ENCODE measurements around the gene IL1R2. TPM values are rescaled to one million over a fixed set of nuclear protein-coding genes. Genes with fewer than 3 reads are reported as not detected.

Gene IL1R2
- total and polyA plus RNA-seq, 2 of the 13 experiments (the other 11 are each of a cell fraction or from before 2014, with no cell fraction given): 3.6 to 7.3 TPM

GRCh38 chr2:102033031-102033749 is 41.4 kb downstream of the IL1R2 start (continued):
- no peak for TF ChIP-seq GTF3A (CRISPR knock-in tag; conservative IDR thresholded peaks at IDR 0.05)
- TF ChIP-seq POGK (CRISPR knock-in tag; conservative IDR thresholded peaks at IDR 0.05): no peak
- no peak for TF ChIP-seq ZNF839 (CRISPR knock-in tag; IDR thresholded peaks at IDR 0.05; ENCODE audit: borderline replicate concordance)
- no peak for TF ChIP-seq ATAD3A (CRISPR knock-in tag; IDR thresholded peaks at IDR 0.05)
- no peak for TF ChIP-seq TEAD2 (CRISPR knock-in tag; IDR thresholded peaks at IDR 0.05)
- TF ChIP-seq PITX1 (CRISPR knock-in tag; IDR thresholded peaks at IDR 0.05): 0 out of 2 replicates have a peak, but pooled peaks have one; percentile 31
- peak; percentile 45; the same call in 1 of the 2 replicates for TF ChIP-seq TFAP4 (IDR thresholded peaks at IDR 0.05; ENCODE audit: borderline replicate concordance, low read depth)
- TF ChIP-seq KDM5A (IDR thresholded peaks at IDR 0.05; ENCODE audit: borderline replicate concordance, low read length): no peak
- no peak for TF ChIP-seq TRAFD1 (CRISPR knock-in tag; IDR thresholded peaks at IDR 0.05; ENCODE audit: borderline replicate concordance)
- TF ChIP-seq NFYC (CRISPR knock-in tag; IDR thresholded peaks at IDR 0.05): no peak
- 0 out of 2 replicates have a peak, but pooled peaks have one; percentile 1 for TF ChIP-seq GATAD1 (CRISPR knock-in tag; IDR thresholded peaks at IDR 0.05)
- TF ChIP-seq ZNF367 (CRISPR knock-in tag; IDR thresholded peaks at IDR 0.05; ENCODE audit: borderline replicate concordance): no peak
- TF ChIP-seq YEATS2 (CRISPR knock-in tag; IDR thresholded peaks at IDR 0.05; ENCODE audit: borderline replicate concordance): no peak
- TF ChIP-seq USF2 (IDR thresholded peaks at IDR 0.05; ENCODE audit: low read depth, low read length): no peak
- no peak for TF ChIP-seq USF2 (CRISPR knock-in tag; IDR thresholded peaks at IDR 0.05; ENCODE audit: borderline replicate concordance)
- no peak for TF ChIP-seq CSRNP1 (CRISPR knock-in tag; IDR thresholded peaks at IDR 0.05)
- TF ChIP-seq PHF8 (CRISPR knock-in tag; IDR thresholded peaks at IDR 0.05): 0 out of 2 replicates have a peak, but pooled peaks have one; percentile 6
- 0 out of 2 replicates have a peak, but pooled peaks have one; percentile 12 for TF ChIP-seq THAP11 (CRISPR knock-in tag; IDR thresholded peaks at IDR 0.05)
- peak; percentile 55; the same call in 1 of the 2 replicates for TF ChIP-seq HBP1 (CRISPR knock-in tag; IDR thresholded peaks at IDR 0.05; ENCODE audit: low read depth)
